Gastroesophageal sphincter (tissue), 4 donors: ENCODE measurements around the gene MYO15A. TPM values are rescaled to one million over a fixed set of nuclear protein-coding genes. Genes with fewer than 3 reads are reported as not detected.

Experiments
- ATAC-seq: fragments of 150-250 bp; one replicate; pipeline ENCODE4 v1.9.1; 2016; ENCODE audit warnings: mild to moderate bottlenecking, moderate library complexity
- H3K27ac ChIP-seq, 4 donors: fragments of 200-600 bp; sonication (generic) in 3 of 4; 1 replicate in 3 of 4; 2 replicates in 1 of 4; pipeline ENCODE4 v1.5.1; 2016 to 2019
- H3K27me3 ChIP-seq: fragments of 200-600 bp; sonication (generic); one replicate; pipeline ENCODE4 v1.5.1; 2019
- H3K36me3 ChIP-seq, 2 donors: fragments of 200-600 bp; sonication (generic); one replicate each; pipeline ENCODE4 v1.5.1; 2019; ENCODE audit warnings: control low read depth in 1 of 2
- H3K4me1 ChIP-seq, 3 donors: fragments of 200-600 bp; sonication (generic); 1 replicate in 2 of 3; 2 replicates in 1 of 3; pipeline ENCODE4 v1.5.1; 2016 to 2019; ENCODE audit warnings: control low read depth in 2 of 3
- H3K4me3 ChIP-seq, 2 donors: fragments of 200-600 bp; sonication (generic); one replicate each; pipeline ENCODE4 v1.5.1; 2019; ENCODE audit warnings: mild to moderate bottlenecking in 1 of 2, moderate library complexity in 1 of 2
- H3K9me3 ChIP-seq, 3 donors: fragments of 200-600 bp; sonication (generic); one replicate each; pipeline ENCODE4 v1.5.1; 2017 to 2019; ENCODE audit warnings: control low read depth in 2 of 3
- CTCF ChIP-seq, 4 experiments: fragments of 200-600 bp in 2 of 4; fragments of 450-650 bp in 2 of 4; sonication (generic) in 1 of 4; IDR thresholded peaks; one replicate each; pipeline ENCODE4 v1.5.1; 2017 to 2019; ENCODE audit warnings: antibody characterized with exemption in 4 of 4, mild to moderate bottlenecking in 2 of 4, moderate library complexity in 2 of 4
- EP300 ChIP-seq: sonication (generic); formaldehyde crosslinking; IDR thresholded peaks from one replicate; pipeline ENCODE4 v1.6.1; 2017; ENCODE audit warnings: antibody characterized with exemption, mild to moderate bottlenecking
- POLR2A ChIP-seq, 2 donors: fragments of 450-650 bp; IDR thresholded peaks; one replicate each; pipeline ENCODE4 v1.6.1; 2017; ENCODE audit warnings: antibody characterized with exemption in 2 of 2, mild to moderate bottlenecking in 2 of 2, moderate library complexity in 1 of 2
- POLR2AphosphoS5 ChIP-seq: sonication (generic); formaldehyde crosslinking; IDR thresholded peaks from one replicate; pipeline ENCODE4 v1.6.1; 2017; ENCODE audit warnings: antibody characterized with exemption
- WGBS, 2 donors: methylation state at CpG; one replicate each; pipeline ENCODE4 v1.1.5; 2018; ENCODE audit warnings: low coverage in 1 of 2; 5-methylcytosine and 5-hydroxymethylcytosine counted together
- total RNA-seq, 4 donors: library from RNA; depleted of rRNA; stranded (reverse); fragments of >200 nt; gene quantifications; one replicate each; pipeline ENCODE4 v1.1.0, GENCODE V29; 2016

Gene MYO15A
- total RNA-seq, 4 donors from 2014 or later: 0.59 to 1.2 (median 0.70) TPM

- TF ChIP-seq EP300: no peak
- no peak for TF ChIP-seq POLR2AphosphoS5
- TF ChIP-seq CTCF (IDR thresholded peaks at IDR 0.05): no peak
- TF ChIP-seq POLR2A (IDR thresholded peaks at IDR 0.05): no peak
- no peaks in the 10 kb centered on the region for H3K9me3 ChIP-seq
- H3K36me3 ChIP-seq: peaks cover 0 to 97% of the 10 kb centered on the region in 2 donors
- no CpG with 5 or more reads among the region's 9 CpGs for WGBS, 2 donors
- H3K4me1 ChIP-seq: no peaks in the 10 kb centered on the region
- no peaks in the 10 kb centered on the region for H3K27me3 ChIP-seq
- ATAC-seq: no peak
- H3K4me3 ChIP-seq: no peak overlapping the region
- no peak overlapping the region for H3K27ac ChIP-seq
These were observed 6.7 kb upstream of the MYO15A start for GRCh38 chr17:18101828-18102227.

GRCh38 chr17:18102640-18103039 is 5.9 kb upstream of the MYO15A start:
- Histone ChIP-seq H3K9me3 (no peaks in the 10 kb centered on the region), H3K4me3 (no peak overlapping the region), H3K4me1 (no peaks in the 10 kb centered on the region), H3K36me3 (peaks cover 0 to 97% of the 10 kb centered on the region in 2 donors), H3K27ac (no peak overlapping the region), H3K27me3 (no peaks in the 10 kb centered on the region)
- no peak for TF ChIP-seq POLR2A (IDR thresholded peaks at IDR 0.05)
- TF ChIP-seq EP300: no peak
- peak; percentile 23 for ATAC-seq
- no CpG with 5 or more reads among the region's 3 CpGs for WGBS, 2 donors

- Histone ChIP-seq H3K9me3 (no peaks in the 10 kb centered on the region), H3K27me3 (no peaks in the 10 kb centered on the region), H3K36me3 (peaks cover 0 to 77% of the 10 kb centered on the region in 2 donors), H3K4me1 (no peaks in the 10 kb centered on the region), H3K27ac (no peak overlapping the region), H3K4me3 (no peak overlapping the region)
- no peak for ATAC-seq
- WGBS, 2 donors: 80% methylated on average over 1 of the region's 3 CpGs; no CpG with 5 or more reads in 1 of the 2 donors
- TF ChIP-seq EP300: no peak
- no peak for TF ChIP-seq POLR2AphosphoS5
- TF ChIP-seq CTCF (IDR thresholded peaks at IDR 0.05): no peak
- TF ChIP-seq POLR2A (IDR thresholded peaks at IDR 0.05): no peak
These were observed 3.5 kb upstream of the MYO15A start for GRCh38 chr17:18105027-18105426.

GRCh38 chr17:18105595-18105994 is 3.0 kb upstream of the MYO15A start:
- peaks cover 0 to 72% of the 10 kb centered on the region in 2 donors for H3K36me3 ChIP-seq
- H3K4me1 ChIP-seq: no peaks in the 10 kb centered on the region
- H3K27ac ChIP-seq: no peak overlapping the region
- H3K4me3 ChIP-seq: no peak overlapping the region
- no peak for ATAC-seq
- no peak for TF ChIP-seq POLR2A (IDR thresholded peaks at IDR 0.05)
- WGBS, 2 donors: no CpG with 5 or more reads among the region's 6 CpGs
- H3K9me3 ChIP-seq: no peaks in the 10 kb centered on the region
- no peaks in the 10 kb centered on the region for H3K27me3 ChIP-seq

- no peak overlapping the region for H3K4me3 ChIP-seq
- peaks cover 0 to 65% of the 10 kb centered on the region in 2 donors for H3K36me3 ChIP-seq
- no peak overlapping the region for H3K27ac ChIP-seq
- no peaks in the 10 kb centered on the region for H3K27me3 ChIP-seq
- no peaks in the 10 kb centered on the region for H3K4me1 ChIP-seq
- WGBS, 2 donors: no CpG with 5 or more reads among the region's 9 CpGs
- no peaks in the 10 kb centered on the region for H3K9me3 ChIP-seq
- ATAC-seq: no peak
- TF ChIP-seq POLR2AphosphoS5 (no peak), POLR2A (IDR thresholded peaks at IDR 0.05) (no peak), EP300 (no peak), CTCF (IDR thresholded peaks at IDR 0.05) (no peak)
These were observed 2.3 kb upstream of the MYO15A start for GRCh38 chr17:18106211-18106610.

GRCh38 chr17:18107061-18107790 is 1.3 kb upstream of the MYO15A start:
- Histone ChIP-seq H3K4me1 (no peaks in the 10 kb centered on the region), H3K9me3 (no peaks in the 10 kb centered on the region), H3K27me3 (no peaks in the 10 kb centered on the region), H3K27ac (no peak overlapping the region), H3K4me3 (no peak overlapping the region), H3K36me3 (peaks cover 0 to 56% of the 10 kb centered on the region in 2 donors)
- ATAC-seq: no peak
- WGBS, 2 donors: 55% methylated on average over 4 of the region's 14 CpGs; no CpG with 5 or more reads in 1 of the 2 donors
- TF ChIP-seq POLR2AphosphoS5: no peak
- no peak for TF ChIP-seq POLR2A (IDR thresholded peaks at IDR 0.05)
- TF ChIP-seq EP300: no peak
- no peak for TF ChIP-seq CTCF (IDR thresholded peaks at IDR 0.05)
